ENCODE data around the gene C18orf63.

The C18orf63 gene

DNA sequence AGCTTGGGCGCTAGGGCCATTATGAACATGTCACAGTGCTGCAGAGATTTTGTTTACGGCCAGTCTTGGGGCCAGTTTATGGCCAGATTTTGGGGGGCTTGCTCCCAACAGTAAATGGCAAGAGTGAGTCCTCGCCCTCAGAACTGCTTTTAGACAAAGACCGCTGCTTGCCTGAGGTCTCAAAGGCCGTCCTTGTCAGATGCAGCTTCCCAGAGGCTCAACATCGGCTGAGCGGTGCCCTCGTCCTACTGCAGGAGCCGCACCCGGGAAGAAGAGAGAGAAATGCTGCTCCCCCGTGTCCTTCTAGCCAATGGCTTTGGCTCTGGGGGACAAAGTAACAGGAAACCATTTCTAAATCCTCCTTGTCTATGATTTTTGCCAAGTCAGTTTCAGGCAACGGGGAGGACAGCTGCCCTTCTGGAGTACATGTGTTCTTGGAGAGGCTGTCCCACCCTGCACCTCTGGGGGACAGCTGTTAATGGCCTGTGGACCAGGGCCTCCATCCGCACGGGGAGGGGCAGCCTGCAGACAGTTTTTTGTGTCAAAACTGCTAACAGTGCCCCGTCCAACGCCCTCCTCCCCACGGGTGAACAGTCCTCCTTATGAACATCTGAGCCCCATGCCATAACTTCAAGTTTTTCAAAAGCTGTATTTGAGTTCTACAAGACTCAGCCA is 66.1 kb downstream of the C18orf63 start:
- DNase-seq, result no peak

- no peak for DNase-seq
These were observed 66.9 kb downstream of the C18orf63 start for GRCh38 chr18:74382481-74383017.

- DNase-seq, result no peak
These were observed 71.7 kb downstream of the C18orf63 start for GRCh38 chr18:74387383-74387782.

DNA sequence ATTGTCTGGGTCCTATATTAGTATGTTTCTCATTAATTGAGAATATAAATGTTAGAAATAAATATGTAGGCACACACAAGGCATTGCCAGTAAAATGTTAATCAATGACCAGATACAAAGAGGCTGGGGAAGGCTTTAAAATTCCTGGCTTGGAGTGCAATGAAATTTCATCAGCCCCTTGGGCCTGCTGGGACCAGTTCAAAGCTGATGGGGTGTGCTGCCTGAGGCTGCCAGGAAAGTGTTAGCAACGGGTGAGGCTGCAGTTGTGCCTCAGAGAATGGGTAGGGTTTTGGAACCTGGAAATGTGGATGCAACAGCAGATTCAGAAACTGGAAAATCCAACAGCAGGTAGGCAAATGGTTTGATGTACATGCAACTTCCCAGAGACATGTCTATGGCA is 72.6 kb downstream of the C18orf63 start:
- DNase-seq, result no peak

DNA sequence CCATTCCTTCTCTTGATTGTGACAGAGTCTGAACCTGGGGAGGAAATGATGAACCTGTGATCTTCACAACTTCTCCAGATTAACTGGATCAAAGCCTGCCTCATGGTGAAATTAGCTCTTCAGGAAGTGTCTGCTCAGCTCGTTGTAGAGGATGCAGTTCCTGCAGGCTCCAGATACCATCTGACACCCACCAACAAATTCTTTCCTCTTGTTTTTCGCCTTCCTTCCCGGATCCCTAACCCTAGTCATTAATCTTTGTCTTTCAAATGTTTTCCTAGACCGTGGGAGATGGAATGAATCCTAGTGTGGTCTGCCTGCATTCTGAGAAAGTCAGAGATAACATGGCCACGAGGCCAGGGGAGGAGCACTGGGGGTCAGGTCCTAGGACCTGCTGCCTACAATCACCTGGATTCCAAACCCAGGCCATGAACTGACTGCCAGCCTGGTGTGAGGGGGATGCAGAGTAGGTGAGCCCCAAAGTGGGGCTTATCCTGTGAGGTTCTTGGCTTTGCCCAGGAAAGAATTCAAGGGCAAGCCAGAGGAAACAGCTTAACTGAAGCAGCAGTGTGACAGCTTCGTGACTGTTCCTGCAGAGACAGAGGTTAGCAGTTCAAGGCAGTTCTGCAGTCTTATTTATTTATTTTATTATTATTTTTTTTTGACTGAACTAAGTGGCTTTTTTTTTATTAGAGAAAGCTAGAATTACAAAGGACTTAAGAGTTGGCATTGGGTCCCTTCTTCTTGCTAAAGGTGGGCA is 73.7 kb downstream of the C18orf63 start:
- no peak for DNase-seq

- DNase-seq, result no peak
These were observed 74.4 kb downstream of the C18orf63 start for GRCh38 chr18:74389991-74390390.

- DNase-seq, result no peak
These were observed 75.3 kb downstream of the C18orf63 start for GRCh38 chr18:74390900-74391299.

GRCh38 chr18:74392323-74392722 is 76.7 kb downstream of the C18orf63 start:
- no peak for DNase-seq

- no peak for DNase-seq
These were observed 79.4 kb downstream of the C18orf63 start for GRCh38 chr18:74395006-74395405.

- DNase-seq, result peak; percentile 60
These were observed 80.1 kb downstream of the C18orf63 start for GRCh38 chr18:74395648-74396154.

DNA sequence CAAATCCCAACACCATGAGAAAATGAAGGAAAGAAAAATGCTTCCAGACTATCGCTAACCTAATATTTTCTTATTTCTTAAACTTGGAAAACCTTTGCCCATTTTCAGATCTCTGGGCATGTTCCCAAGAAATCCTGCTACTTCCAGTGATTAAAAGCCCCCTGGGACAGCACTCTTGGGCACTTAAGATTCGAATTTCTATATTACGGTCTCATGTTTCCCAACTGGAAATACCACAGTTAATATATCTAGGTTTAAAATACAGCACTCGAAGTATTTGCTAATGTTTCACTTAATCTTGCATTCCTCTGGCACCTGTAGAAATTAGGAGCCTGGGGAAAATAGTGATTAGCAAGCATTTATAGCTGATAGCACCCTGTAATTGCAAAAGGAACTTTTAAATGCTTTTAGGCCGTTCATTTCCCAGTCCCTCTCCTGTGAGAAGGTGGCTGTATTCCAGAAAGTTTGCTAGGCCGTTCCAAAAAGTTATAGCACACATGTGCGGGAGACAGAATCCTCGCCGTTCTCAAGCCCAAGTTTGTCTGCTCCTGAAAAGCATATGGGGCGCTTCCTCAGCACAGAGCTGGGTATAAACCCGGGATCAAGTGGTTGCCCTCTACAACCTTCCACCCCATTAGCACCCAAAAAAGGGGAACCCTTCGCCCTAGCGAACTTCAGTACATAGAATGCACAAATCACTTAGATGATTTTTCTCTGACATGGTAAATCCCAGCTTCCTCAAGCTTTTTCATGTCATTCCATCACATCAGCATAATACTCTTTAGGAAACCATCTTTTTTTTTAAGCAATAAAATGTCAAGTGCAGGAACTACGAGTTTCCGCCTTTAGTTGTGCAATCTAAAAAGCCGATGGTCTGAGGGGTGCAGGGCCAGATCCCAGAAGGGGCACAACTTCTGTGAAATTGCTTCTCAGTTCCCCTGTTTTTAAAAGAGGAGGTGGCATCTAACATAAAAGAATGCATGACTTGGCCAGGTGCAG is 80.8 kb downstream of the C18orf63 start:
- DNase-seq, result no peak

- no peak for DNase-seq
These were observed 81.9 kb downstream of the C18orf63 start for GRCh38 chr18:74397572-74397971.

GRCh38 chr18:74399091-74399887 is 83.7 kb downstream of the C18orf63 start:
- DNase-seq, result no peak

- DNase-seq, result no peak
These were observed 85.2 kb downstream of the C18orf63 start for GRCh38 chr18:74400813-74401212.

- DNase-seq, result no peak
These were observed 87.3 kb downstream of the C18orf63 start for GRCh38 chr18:74402806-74403433.

- no peak for DNase-seq
These were observed 92.2 kb downstream of the C18orf63 start for GRCh38 chr18:74407888-74408287.

Measured in retina (tissue), 1 donor.